Sigmoid colon (tissue), 4 donors: Measurements from ENCODE around the gene STK32B.

ENCODE experiments used
- CTCF ChIP-seq, 4 experiments: fragments of 450-650 bp in 3 of 4; fragments of 200-600 bp in 1 of 4; IDR thresholded peaks; one replicate each; pipeline ENCODE4 v1.5.1; 2016 to 2019; ENCODE audit warnings: antibody characterized with exemption in 4 of 4, mild to moderate bottlenecking in 3 of 4, moderate library complexity in 2 of 4
- EP300 ChIP-seq, 4 donors: sonication (generic); formaldehyde crosslinking; IDR thresholded peaks; one replicate each; pipeline ENCODE4 v1.6.1; 2017; ENCODE audit warnings: antibody characterized with exemption in 4 of 4
- POLR2A ChIP-seq, 2 donors: fragments of 450-650 bp; IDR thresholded peaks; one replicate each; pipeline ENCODE4 v1.6.1; 2016; ENCODE audit warnings: antibody characterized with exemption in 2 of 2, mild to moderate bottlenecking in 2 of 2, moderate library complexity in 2 of 2

- TF ChIP-seq CTCF (IDR thresholded peaks at IDR 0.05), result no peak
- no peak for TF ChIP-seq POLR2A (IDR thresholded peaks at IDR 0.05)
- no peak for TF ChIP-seq EP300 (IDR thresholded peaks at IDR 0.05)
Observed at GRCh38 chr4:5021546-5021945, 29.7 kb upstream of the STK32B start.
